ENCODE results near the gene GABRR1. TPM values are rescaled to one million over a fixed set of nuclear protein-coding genes. Genes with fewer than 3 reads are reported as not detected.
A peak's percentile ranks its signal among the peaks of the same experiment; 100 is the strongest.
"Not testable (repeated sequence)": the region's sequence is repeated elsewhere in the genome, so short reads cannot be mapped to it uniquely, and the experiment has no call there.

The GABRR1 gene
- total RNA-seq, 3 donors from 2014 or later, result not detected

- TF ChIP-seq CTCF (IDR thresholded peaks at IDR 0.05), result no peak
- DNase-seq (peak in 1 of 3 donors; percentile 25), ATAC-seq (no peak)
- H3K36me3 ChIP-seq (ENCODE audit: low read depth), result no peaks in the 10 kb centered on the region
- peaks cover 12% of the 10 kb centered on the region for H3K9me3 ChIP-seq
- no peaks in the 10 kb centered on the region for H3K4me1 ChIP-seq (ENCODE audit: low read depth)
- no peak overlapping the region for H3K4me3 ChIP-seq
- intact Hi-C loops (cut with DNase I, micrococcal nuclease), result no loop called here
These were observed 22.2 kb upstream of the GABRR1 start for GRCh38 chr6:89239338-89239737.

- Histone ChIP-seq H3K4me1 (ENCODE audit: low read depth) (no peaks in the 10 kb centered on the region), H3K9me3 (peaks cover 12% of the 10 kb centered on the region), H3K36me3 (ENCODE audit: low read depth) (no peaks in the 10 kb centered on the region), H3K4me3 (no peak overlapping the region)
- intact Hi-C loops (cut with DNase I, micrococcal nuclease), result no loop called here
- TF ChIP-seq CTCF (IDR thresholded peaks at IDR 0.05), result no peak
- DNase-seq, result no peak
- peak; percentile 57 for ATAC-seq
These were observed 20.0 kb upstream of the GABRR1 start for GRCh38 chr6:89237158-89237557.

- H3K9me3 ChIP-seq, result peaks cover 12% of the 10 kb centered on the region
- DNase-seq; ATAC-seq; intact Hi-C loops (cut with DNase I, micrococcal nuclease); H3K4me1 ChIP-seq (ENCODE audit: low read depth); H3K36me3 ChIP-seq (ENCODE audit: low read depth); H3K4me3 ChIP-seq: not testable (repeated sequence)
These were observed 16.4 kb upstream of the GABRR1 start for GRCh38 chr6:89233605-89234004.

GRCh38 chr6:89222712-89223039 is 5.5 kb upstream of the GABRR1 start:
- ATAC-seq, result no peak
- no peak for DNase-seq
- Histone ChIP-seq H3K9me3 (no peaks in the 10 kb centered on the region), H3K4me1 (ENCODE audit: low read depth) (no peaks in the 10 kb centered on the region), H3K36me3 (ENCODE audit: low read depth) (no peaks in the 10 kb centered on the region), H3K4me3 (no peak overlapping the region)
- intact Hi-C loops (cut with DNase I, micrococcal nuclease), result no loop called here
- TF ChIP-seq CTCF (IDR thresholded peaks at IDR 0.05), result no peak

- Histone ChIP-seq H3K9me3 (no peaks in the 10 kb centered on the region), H3K36me3 (ENCODE audit: low read depth) (no peaks in the 10 kb centered on the region), H3K4me1 (ENCODE audit: low read depth) (no peaks in the 10 kb centered on the region), H3K4me3 (no peak overlapping the region)
- intact Hi-C loops (cut with DNase I, micrococcal nuclease), result no loop called here
- no peak for TF ChIP-seq CTCF (IDR thresholded peaks at IDR 0.05)
- DNase-seq, result no peak
- no peak for ATAC-seq
These were observed 5.0 kb upstream of the GABRR1 start for GRCh38 chr6:89221971-89222711.

GRCh38 chr6:89221129-89221528 is 4.0 kb upstream of the GABRR1 start:
- no peaks in the 10 kb centered on the region for H3K9me3 ChIP-seq
- no peak overlapping the region for H3K4me3 ChIP-seq
- no peak for ATAC-seq
- intact Hi-C loops (cut with DNase I, micrococcal nuclease), result no loop called here
- no peaks in the 10 kb centered on the region for H3K36me3 ChIP-seq (ENCODE audit: low read depth)
- no peak for DNase-seq
- no peaks in the 10 kb centered on the region for H3K4me1 ChIP-seq (ENCODE audit: low read depth)
- TF ChIP-seq CTCF (IDR thresholded peaks at IDR 0.05), result no peak

Data from mucosa of descending colon (tissue), 3 donors.